ENCODE results near the gene SCN11A. TPM values are rescaled to one million over a fixed set of nuclear protein-coding genes. Genes with fewer than 3 reads are reported as not detected.

The SCN11A gene
- total RNA-seq, 1 experiment from 2014 or later: 0.13 TPM

GRCh38 chr3:39097716-39098472 lies 46.1 kb upstream of the SCN11A start:
- Mint-ChIP-seq H3K27me3 (ENCODE audit: low read depth) (no peaks in the 10 kb centered on the region), H3K27ac (no peak overlapping the region), H3K4me3 (no peak overlapping the region), H3K9me3 (no peaks in the 10 kb centered on the region), H3K36me3 (peaks cover 46% of the 10 kb centered on the region), H3K4me1 (no peaks in the 10 kb centered on the region)
- TF ChIP-seq ESRRA (CRISPR knock-in tag; IDR thresholded peaks at IDR 0.05; ENCODE audit: borderline replicate concordance): no peak
- no peak for TF ChIP-seq TEAD1 (CRISPR knock-in tag; IDR thresholded peaks at IDR 0.05)
- TF ChIP-seq ZNF532 (CRISPR knock-in tag; IDR thresholded peaks at IDR 0.05; ENCODE audit: borderline replicate concordance): no peak
- no peak for TF ChIP-seq RELA (CRISPR knock-in tag; IDR thresholded peaks at IDR 0.05; ENCODE audit: borderline replicate concordance)
- no peak for TF ChIP-seq AFF4 (CRISPR knock-in tag; IDR thresholded peaks at IDR 0.05; ENCODE audit: borderline replicate concordance)
- no peak for TF ChIP-seq MYBL2 (CRISPR knock-in tag; IDR thresholded peaks at IDR 0.05)
- no peak for TF ChIP-seq ZNF423 (CRISPR knock-in tag; IDR thresholded peaks at IDR 0.05)
- TF ChIP-seq TEAD4 (CRISPR knock-in tag; IDR thresholded peaks at IDR 0.05): no peak
- TF ChIP-seq GABPB1 (CRISPR knock-in tag; IDR thresholded peaks at IDR 0.05): no peak
- no peak for TF ChIP-seq GTF2I (CRISPR knock-in tag; conservative IDR thresholded peaks at IDR 0.05)
- TF ChIP-seq GRHL2 (CRISPR knock-in tag; IDR thresholded peaks at IDR 0.05; ENCODE audit: insufficient replicate concordance, severe bottlenecking): no peak
- no peak for TF ChIP-seq IRF1 (CRISPR knock-in tag; IDR thresholded peaks at IDR 0.05)
- no peak for TF ChIP-seq E2F5 (CRISPR knock-in tag; IDR thresholded peaks at IDR 0.05)
- TF ChIP-seq USF2 (CRISPR knock-in tag; IDR thresholded peaks at IDR 0.05): no peak
- no peak for TF ChIP-seq TP53 (CRISPR knock-in tag; IDR thresholded peaks at IDR 0.05)
- TF ChIP-seq ZNF317 (CRISPR knock-in tag; IDR thresholded peaks at IDR 0.05; ENCODE audit: borderline replicate concordance, low read depth): no peak
- no peak for TF ChIP-seq STAT6 (CRISPR knock-in tag; conservative IDR thresholded peaks at IDR 0.05; ENCODE audit: low read depth)
- no peak for TF ChIP-seq USF1 (CRISPR knock-in tag; IDR thresholded peaks at IDR 0.05)
- no peak for TF ChIP-seq JAZF1 (CRISPR knock-in tag; IDR thresholded peaks at IDR 0.05)
- ChIA-PET CTCF (interaction anchor here (1.8 to 2.5 kb wide), 2 partner anchors 191 to 194 kb away, joined by 7 to 9 read pairs; no protein-coding TSS in a partner anchor), POLR2A (no interaction called here)
- DNase-seq (ENCODE audit: low spot score) (no peak), ATAC-seq (no peak)

All from WTC11 (cell line).